A673 (cell line): ENCODE measurements around the gene UTP4. TPM values are rescaled to one million over a fixed set of nuclear protein-coding genes. Genes with fewer than 3 reads are reported as not detected.

Experiments
- BruUV-seq: library from RNA; stranded (reverse); fragments of 400-500 nt; replicated peaks from 2 replicates; lab custom pipeline; 2021; lab: Mats Ljungman, UMichigan
- CTCF ChIA-PET: fragments of 300-600 bp; sonication (Branson Sonifier 250); formaldehyde crosslinking; loops from one replicate; lab custom pipeline; 2022; ENCODE audit warnings: antibody characterized with exemption; lab: Charles Lee
- POLR2A ChIA-PET: fragments of 300-600 bp; sonication (Branson Sonifier 250); formaldehyde crosslinking; loops from one replicate; lab custom pipeline; 2022; ENCODE audit warnings: antibody characterized with exemption; ENCODE audit not compliant: low non-redundant PET; lab: Charles Lee
- DNase-seq: peaks from one replicate; pipeline ENCODE4 v3.0.0-alpha.2; 2015; ENCODE audit warnings: low spot score
- H3K27ac ChIP-seq: fragments of 200-600 bp; sonication (generic); 2 replicates; pipeline ENCODE4 v1.5.1; 2016; ENCODE audit warnings: mixed run types, low read depth, mild to moderate bottlenecking, mixed read lengths, antibody characterized with exemption, low read length; ENCODE audit not compliant: poor library complexity, severe bottlenecking
- H3K27me3 ChIP-seq: fragments of 200-600 bp; sonication (generic); replicated peaks from 2 replicates; pipeline ENCODE4 v1.6.1; 2017; ENCODE audit warnings: mixed run types, low read depth, mild to moderate bottlenecking, mixed read lengths, antibody characterized with exemption, low read length; ENCODE audit not compliant: insufficient read depth, poor library complexity
- H3K36me3 ChIP-seq: fragments of 200-600 bp; sonication (generic); 2 replicates; pipeline ENCODE4 v1.6.1; 2016; ENCODE audit warnings: mixed run types, mild to moderate bottlenecking, mixed read lengths, antibody characterized with exemption, low read length; ENCODE audit not compliant: insufficient read depth, poor library complexity, severe bottlenecking
- H3K4me1 ChIP-seq: fragments of 200-600 bp; sonication (generic); 2 replicates; pipeline ENCODE4 v1.6.1; 2017; ENCODE audit warnings: mixed run types, mild to moderate bottlenecking, mixed read lengths, antibody characterized with exemption, low read length; ENCODE audit not compliant: insufficient read depth, poor library complexity, severe bottlenecking
- H3K4me3 ChIP-seq: fragments of 200-600 bp; sonication (generic); 2 replicates; pipeline ENCODE4 v1.5.1; 2016; ENCODE audit warnings: low read depth, mixed run types, mild to moderate bottlenecking, mixed read lengths, low read length; ENCODE audit not compliant: poor library complexity, severe bottlenecking
- H3K9me3 ChIP-seq: fragments of 200-600 bp; sonication (generic); 2 replicates; pipeline ENCODE4 v1.6.1; 2016; ENCODE audit warnings: mixed run types, low read depth, mild to moderate bottlenecking, mixed read lengths, antibody characterized with exemption, low read length; ENCODE audit not compliant: poor library complexity, severe bottlenecking
- CTCF ChIP-seq: fragments of 300-800, 200-600 bp; sonication (generic); conservative IDR thresholded peaks from 2 replicates; pipeline ENCODE4 v1.5.1; 2017; ENCODE audit warnings: low read depth, mild to moderate bottlenecking, antibody characterized with exemption, low read length, moderate library complexity, mixed read lengths
- EZH2 ChIP-seq: fragments of 200-600 bp; sonication (generic); IDR thresholded peaks from 2 replicates; pipeline ENCODE4 v1.6.1; 2017; ENCODE audit warnings: borderline replicate concordance, low read depth, mild to moderate bottlenecking, mixed read lengths, antibody characterized with exemption, low read length; ENCODE audit not compliant: poor library complexity, severe bottlenecking
- intact Hi-C: fragments of 100-400 bp; cut with micrococcal nuclease; formaldehyde crosslinking; loops from one replicate; pipeline ENCODE4 v1.10.0; 2022; ENCODE audit not compliant: unreplicated experiment
- total RNA-seq: library from RNA; stranded (reverse); gene quantifications from 2 replicates; pipeline ENCODE4 v1.2.3, GENCODE V29; 2021

UTP4 gene
- total RNA-seq, 1 experiment from 2014 or later, result 146 TPM

GRCh38 chr16:69182730-69183416 is 50.4 kb downstream of the UTP4 start:
- H3K4me3 ChIP-seq, result no peak overlapping the region
- POLR2A ChIA-PET, result no interaction called here
- H3K27me3 ChIP-seq, result no peaks in the 10 kb centered on the region
- CTCF ChIA-PET, result no interaction called here
- no peaks in the 10 kb centered on the region for H3K9me3 ChIP-seq
- TF ChIP-seq CTCF (no peak), EZH2 (no peak)
- no TSS peak for BruUV-seq
- H3K36me3 ChIP-seq, result no peaks in the 10 kb centered on the region
- intact Hi-C loops, result no loop called here
- no peak for DNase-seq
- peak overlapping the region; percentile 64 for H3K27ac ChIP-seq
- peaks cover 35% of the 10 kb centered on the region for H3K4me1 ChIP-seq

- Histone ChIP-seq H3K4me3 (peak within 1 kb of the TSS; percentile 79), H3K9me3 (no peaks in the 10 kb centered on the region), H3K4me1 (peaks cover 28% of the 10 kb centered on the region), H3K36me3 (no peaks in the 10 kb centered on the region), H3K27ac (peak within 1 kb of the TSS; percentile 83), H3K27me3 (no peaks in the 10 kb centered on the region)
- peak; percentile 94 for DNase-seq
- TF ChIP-seq CTCF (no peak), EZH2 (no peak)
- intact Hi-C loops, result loop anchor here (5.0 kb wide), 1 partner anchor 90 kb away; no protein-coding TSS in a partner anchor
- no TSS peak for BruUV-seq
- ChIA-PET CTCF (no interaction called here), POLR2A (no interaction called here)
These were observed 54.4 kb downstream of the UTP4 start, which contains the start of gene SNTB2 for GRCh38 chr16:69186642-69187445. TSS of gene SNTB2 (plus strand) at chr16:69187164. CDS start at chr16:69187167, 3 bp downstream.

- Histone ChIP-seq H3K36me3 (no peaks in the 10 kb centered on the region), H3K27ac (peak overlapping the region; percentile 83), H3K4me1 (peaks cover 24% of the 10 kb centered on the region), H3K9me3 (no peaks in the 10 kb centered on the region), H3K27me3 (no peaks in the 10 kb centered on the region), H3K4me3 (peak overlapping the region; percentile 79)
- intact Hi-C loops, result loop anchor here (5.0 kb wide), 1 partner anchor 90 kb away; no protein-coding TSS in a partner anchor
- TF ChIP-seq EZH2, result no peak
- TF ChIP-seq CTCF, result no peak
- POLR2A ChIA-PET, result no interaction called here
- CTCF ChIA-PET, result interaction anchor here (1.6 kb wide), 1 partner anchor 37 kb away, joined by 4 read pairs; no protein-coding TSS in a partner anchor
- BruUV-seq, result no TSS peak
- peak; percentile 61 for DNase-seq
These were observed 55.2 kb downstream of the UTP4 start for GRCh38 chr16:69187446-69188235.
